NCI-H748 treated with DMSO at 0.1 percent for 48 hours (cell line): ENCODE data around the gene DCP2.

Experiments used
- DNase-seq: peaks from one replicate; lab custom pipeline; 2025; lab: John Stamatoyannopoulos, UW

Gene DCP2

GRCh38 chr5:113068559-113068958 lies 92.0 kb downstream of the DCP2 start:
- no peak for DNase-seq
